ENCODE data around the gene TIAM2. TPM values are rescaled to one million over a fixed set of nuclear protein-coding genes. Genes with fewer than 3 reads are reported as not detected.
"Not testable (repeated sequence)": the region's sequence is repeated elsewhere in the genome, so short reads cannot be mapped to it uniquely, and the experiment has no call there.

TIAM2 gene
- total RNA-seq, 1 donor from 2014 or later: 14.6 TPM

DNA sequence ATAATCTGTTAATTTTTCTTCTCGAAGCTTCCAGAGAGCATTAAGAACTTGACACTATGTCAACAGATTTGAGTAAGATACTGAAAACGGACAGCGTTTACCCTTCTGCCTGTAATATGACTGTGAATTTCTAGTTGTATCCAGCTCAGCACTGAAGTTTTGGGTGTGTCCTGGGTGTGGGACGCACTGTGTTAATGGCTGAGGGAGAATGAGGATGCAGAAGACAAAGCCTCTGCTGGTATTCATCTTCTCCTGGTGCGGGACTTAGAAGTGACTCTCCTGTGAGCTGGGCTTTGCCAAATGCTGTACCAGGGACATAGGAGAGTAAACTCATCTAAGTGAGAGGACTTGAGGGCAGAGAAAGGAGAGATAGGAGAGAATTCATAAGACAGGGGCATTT, 178.4 kb downstream of the TIAM2 start:
- DNase-seq (ENCODE audit: low spot score) (no peak), ATAC-seq (no peak)
- intact Hi-C loops (cut with DNase I): loop anchor here (10.0 kb wide), 2 partner anchors 249 to 499 kb away; no protein-coding TSS in a partner anchor

DNA sequence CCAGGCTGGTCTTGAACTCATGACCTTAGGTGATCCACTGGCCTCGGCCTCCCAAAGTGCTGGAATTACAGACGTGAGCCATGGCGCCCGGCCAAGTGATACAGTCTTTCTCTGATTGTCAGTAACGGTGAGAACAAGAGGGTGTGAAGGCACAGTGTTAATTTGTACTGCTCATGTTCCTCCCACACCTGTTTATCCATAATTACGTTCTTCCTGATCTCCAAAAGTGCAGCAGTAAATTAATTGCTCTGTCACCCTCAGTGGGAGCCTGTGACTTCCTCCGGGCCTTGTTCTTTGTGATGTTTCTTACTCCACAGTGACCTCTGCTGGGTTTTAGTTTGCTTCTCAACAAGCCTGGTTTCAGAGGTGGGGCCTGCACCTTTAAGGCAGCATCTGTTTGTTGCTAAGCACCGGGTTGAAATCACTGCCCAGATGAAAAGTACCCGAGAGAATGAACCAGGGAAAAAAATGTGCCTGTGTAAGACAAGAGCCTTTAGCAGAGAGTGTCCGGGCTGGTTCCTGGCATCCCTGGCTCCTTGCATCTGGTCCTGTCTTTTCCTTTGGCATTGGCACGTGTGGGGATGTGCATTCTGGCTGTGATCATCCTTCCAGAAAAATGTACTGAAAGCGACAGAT, 179.6 kb downstream of the TIAM2 start:
- peak; percentile 65 for DNase-seq (ENCODE audit: low spot score)
- intact Hi-C loops (cut with DNase I): loop anchor here (10.0 kb wide), 2 partner anchors 250 to 500 kb away; no protein-coding TSS in a partner anchor

DNA sequence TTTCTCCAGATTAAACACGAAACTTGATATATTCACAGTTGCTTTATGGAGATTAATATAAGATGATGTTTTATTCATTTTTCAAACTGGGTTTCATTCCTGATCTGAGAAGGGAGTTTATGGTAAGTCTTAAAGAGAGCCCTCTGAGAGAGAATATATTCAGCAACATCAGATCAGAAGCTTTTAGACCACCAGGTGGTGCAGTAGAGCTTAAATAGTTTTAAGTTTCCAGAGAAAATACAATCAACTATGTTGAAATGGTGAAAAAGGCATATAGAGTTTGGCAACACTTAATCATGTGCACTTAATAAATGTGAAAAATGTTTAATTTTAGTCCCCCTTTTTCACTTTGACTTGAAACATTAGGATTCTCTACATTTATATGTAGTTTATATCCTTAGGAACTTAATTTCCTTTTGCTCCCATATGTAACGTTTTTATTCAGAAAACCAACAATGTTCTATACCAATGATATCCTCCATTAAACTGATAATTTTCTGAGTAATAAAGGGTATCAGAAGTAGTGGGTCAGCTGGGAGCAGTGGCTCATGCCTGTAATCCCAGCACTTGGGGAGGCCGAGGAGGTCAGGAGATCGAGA, 182.3 kb downstream of the TIAM2 start:
- intact Hi-C loops (cut with DNase I): loop anchor here (10.0 kb wide), 2 partner anchors 253 to 503 kb away; no protein-coding TSS in a partner anchor
- DNase-seq (ENCODE audit: low spot score): no peak
- peak; percentile 59 for ATAC-seq

More for the DNA sequence above, 179.6 kb downstream of the TIAM2 start:
- peak; percentile 86 for ATAC-seq

DNA sequence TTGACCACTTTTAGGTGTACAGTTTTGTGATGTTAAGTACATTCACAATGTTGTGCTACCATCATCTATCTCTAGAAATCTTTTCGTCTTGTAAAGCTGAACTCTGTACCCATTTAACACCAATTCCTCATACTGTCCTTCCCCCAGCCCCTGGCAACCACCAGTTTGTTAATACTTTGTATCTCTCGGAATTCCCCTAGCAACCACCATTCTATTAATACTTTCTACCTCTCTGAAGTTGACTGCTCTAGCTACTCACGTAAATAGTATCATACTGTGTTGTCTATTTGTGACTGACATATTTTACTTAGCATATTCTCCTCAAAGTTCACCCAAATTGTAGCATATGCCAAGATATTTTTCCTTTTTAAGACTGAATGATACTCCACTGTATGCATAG, 186.4 kb downstream of the TIAM2 start:
- DNase-seq (ENCODE audit: low spot score) (no peak), ATAC-seq (no peak)
- intact Hi-C loops (cut with DNase I): loop anchor here (5.0 kb wide), 1 partner anchor 66 kb away; no protein-coding TSS in a partner anchor

DNA sequence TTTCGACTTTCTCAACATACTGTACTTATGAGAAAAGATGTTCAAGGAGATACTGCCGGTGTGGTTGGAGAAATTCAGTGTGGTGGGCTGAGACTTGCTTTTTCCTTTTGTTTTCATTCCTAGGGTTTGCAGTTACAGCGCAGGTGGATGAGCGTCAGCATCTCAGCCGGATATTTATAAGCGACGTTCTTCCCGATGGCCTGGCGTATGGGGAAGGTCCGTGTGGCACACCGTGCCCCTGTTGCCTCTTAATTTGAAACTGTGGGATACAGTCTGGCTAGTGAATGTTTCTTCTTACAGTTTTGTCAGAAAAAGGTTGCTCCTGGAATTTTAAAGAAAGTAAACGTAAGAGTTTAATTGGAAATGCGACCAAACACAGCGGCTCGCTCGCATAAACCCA, 187.0 kb downstream of the TIAM2 start:
- no peak for ATAC-seq
- intact Hi-C loops (cut with DNase I): loop anchor here (5.0 kb wide), 1 partner anchor 65 kb away; no protein-coding TSS in a partner anchor

DNA sequence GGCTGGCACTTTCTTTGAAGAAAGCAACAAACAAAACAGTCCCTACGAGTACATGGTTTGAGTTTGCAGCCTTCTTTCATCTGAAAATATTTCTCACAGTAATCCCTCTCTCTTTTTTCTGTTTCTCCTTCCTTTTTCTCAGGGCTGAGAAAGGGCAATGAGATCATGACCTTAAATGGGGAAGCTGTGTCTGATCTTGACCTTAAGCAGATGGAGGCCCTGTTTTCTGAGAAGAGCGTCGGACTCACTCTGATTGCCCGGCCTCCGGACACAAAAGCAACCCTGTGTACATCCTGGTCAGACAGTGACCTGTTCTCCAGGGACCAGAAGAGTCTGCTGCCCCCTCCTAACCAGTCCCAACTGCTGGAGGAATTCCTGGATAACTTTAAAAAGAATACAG, 188.0 kb downstream of the TIAM2 start:
- ATAC-seq (peak; percentile 74), DNase-seq (ENCODE audit: low spot score) (no peak)
- intact Hi-C loops (cut with DNase I): loop anchor here (5.0 kb wide), 1 partner anchor 64 kb away; no protein-coding TSS in a partner anchor

More for the DNA sequence above, 187.0 kb downstream of the TIAM2 start:
- DNase-seq (ENCODE audit: low spot score): no peak

DNA sequence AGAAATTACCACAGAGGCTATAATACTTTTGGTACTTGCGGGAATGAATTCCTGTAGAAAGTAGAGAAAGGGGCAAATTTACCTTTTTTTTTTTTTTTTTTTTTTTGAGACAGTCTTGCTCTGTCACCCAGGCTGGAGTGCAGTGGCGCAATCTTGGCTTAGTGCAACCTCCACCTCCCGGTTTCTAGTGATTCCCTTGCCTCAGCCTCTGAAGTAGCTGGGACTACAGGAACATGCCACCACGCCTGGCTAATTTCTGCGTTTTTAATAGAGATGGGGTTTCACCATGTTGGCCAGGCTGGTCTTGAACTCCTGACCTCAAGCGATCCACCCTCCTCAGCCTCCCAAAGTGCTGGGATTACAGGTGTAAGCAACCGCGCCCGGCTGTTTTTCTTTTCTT, 189.9 kb downstream of the TIAM2 start:
- DNase-seq (ENCODE audit: low spot score); ATAC-seq; intact Hi-C loops (cut with DNase I): not testable (repeated sequence)

DNA sequence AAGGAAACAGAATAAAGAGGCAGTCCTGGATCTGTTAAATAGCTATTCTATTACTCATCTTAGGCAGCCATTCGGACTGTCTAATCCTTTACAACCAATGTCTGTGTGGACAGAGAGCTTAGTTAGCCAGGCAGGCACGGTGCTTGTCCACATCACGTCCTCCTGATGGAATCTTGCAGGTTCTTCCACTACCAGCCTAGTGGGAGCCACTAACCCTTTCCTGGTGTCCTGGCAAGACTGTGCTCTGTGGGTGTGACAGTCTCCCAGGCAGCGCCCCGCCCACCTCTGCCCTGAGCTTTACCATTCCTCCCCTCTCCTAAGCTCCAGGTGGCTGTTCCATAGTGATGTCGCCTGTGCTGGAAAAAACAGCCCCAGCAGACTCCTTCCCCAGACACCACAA, 190.4 kb downstream of the TIAM2 start:
- DNase-seq (ENCODE audit: low spot score): no peak
- intact Hi-C loops (cut with DNase I): no loop called here
- no peak for ATAC-seq

DNA sequence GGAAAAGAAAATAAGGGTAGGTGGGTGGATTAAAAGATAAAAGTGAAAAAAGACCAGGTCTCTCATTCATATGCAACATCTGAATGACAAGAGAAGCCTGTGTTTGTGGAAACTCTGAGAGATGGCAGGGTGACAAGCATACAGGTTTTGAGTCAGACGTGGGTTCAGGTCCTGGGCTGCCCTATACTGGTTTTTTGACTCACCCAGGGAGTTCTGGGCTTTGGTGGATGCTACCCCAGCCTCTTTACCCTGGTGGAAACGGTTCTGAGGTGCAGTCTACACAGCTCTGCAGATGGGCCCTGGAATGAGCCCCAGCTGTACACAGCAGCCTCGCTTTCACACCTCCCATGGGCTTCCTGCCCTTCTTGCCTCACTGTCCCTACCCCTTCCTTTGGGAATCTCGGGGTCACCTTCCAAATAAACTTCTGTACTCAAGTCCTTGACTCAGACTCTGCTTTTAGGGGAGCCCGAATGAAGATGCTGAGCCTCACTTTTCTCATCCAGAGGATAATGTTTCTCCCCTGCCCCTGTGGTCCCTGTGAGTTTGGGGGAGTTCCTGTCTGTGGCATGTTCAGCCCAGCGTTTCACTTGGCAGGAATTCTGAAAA, 191.0 kb downstream of the TIAM2 start:
- intact Hi-C loops (cut with DNase I): no loop called here
- DNase-seq (ENCODE audit: low spot score) (no peak), ATAC-seq (peak; percentile 35)

DNA sequence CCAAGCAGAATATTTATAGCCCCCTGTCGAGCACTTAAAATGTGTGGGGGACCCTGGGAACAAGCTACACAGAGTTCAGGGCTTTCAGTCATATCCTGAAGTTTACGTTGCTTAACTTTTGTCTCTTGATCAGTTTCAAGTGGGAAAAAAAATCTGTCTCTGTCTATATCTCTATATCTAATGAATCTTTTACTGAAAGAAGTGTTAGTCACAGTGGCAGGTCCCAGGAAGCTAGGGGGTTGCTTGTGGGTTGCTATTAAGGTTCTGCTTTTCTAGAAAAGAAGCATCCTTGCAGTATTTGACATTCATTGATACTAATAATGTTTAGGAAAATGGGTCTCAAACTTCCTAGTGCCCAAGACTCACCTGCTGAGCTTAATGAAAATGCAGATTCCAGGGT, 192.0 kb downstream of the TIAM2 start:
- intact Hi-C loops (cut with DNase I): no loop called here

DNA sequence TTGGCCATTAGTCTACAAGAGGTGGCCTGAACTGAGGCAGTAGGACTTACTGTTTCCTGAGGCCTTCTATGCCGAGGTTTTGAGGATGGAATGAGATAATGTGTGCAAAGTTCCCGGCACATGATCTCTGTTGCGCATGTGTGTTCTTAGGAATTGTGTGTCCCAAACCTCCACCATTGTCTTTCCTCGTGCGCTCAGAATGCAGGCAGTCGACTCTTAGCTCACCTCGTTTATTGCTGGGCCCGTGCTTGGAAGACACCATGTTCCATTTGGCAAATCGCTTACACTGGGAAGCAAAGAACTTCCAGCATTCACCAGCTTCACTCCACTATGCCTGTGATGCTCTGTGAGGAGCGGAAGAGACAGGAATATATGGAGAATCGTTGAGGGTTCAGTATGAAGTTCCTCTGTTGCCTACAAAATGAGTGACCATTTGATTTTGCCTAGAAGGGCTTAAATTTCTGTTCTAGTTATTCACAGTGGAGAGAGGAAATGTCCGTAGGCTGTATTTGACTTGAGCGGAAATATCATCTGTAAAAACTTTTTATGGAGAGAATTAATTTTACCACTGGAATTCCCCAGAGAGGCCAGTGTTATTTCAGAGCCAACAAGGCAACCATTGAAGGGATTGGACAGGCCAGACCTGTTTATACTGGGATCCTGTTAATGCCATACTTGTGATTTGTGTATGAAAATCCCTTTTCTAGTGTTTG, 193.0 kb downstream of the TIAM2 start:
- ATAC-seq (peak; percentile 68), DNase-seq (ENCODE audit: low spot score) (no peak)
- intact Hi-C loops (cut with DNase I): no loop called here

More for the DNA sequence above, 192.0 kb downstream of the TIAM2 start:
- DNase-seq (ENCODE audit: low spot score) (no peak), ATAC-seq (no peak)

DNA sequence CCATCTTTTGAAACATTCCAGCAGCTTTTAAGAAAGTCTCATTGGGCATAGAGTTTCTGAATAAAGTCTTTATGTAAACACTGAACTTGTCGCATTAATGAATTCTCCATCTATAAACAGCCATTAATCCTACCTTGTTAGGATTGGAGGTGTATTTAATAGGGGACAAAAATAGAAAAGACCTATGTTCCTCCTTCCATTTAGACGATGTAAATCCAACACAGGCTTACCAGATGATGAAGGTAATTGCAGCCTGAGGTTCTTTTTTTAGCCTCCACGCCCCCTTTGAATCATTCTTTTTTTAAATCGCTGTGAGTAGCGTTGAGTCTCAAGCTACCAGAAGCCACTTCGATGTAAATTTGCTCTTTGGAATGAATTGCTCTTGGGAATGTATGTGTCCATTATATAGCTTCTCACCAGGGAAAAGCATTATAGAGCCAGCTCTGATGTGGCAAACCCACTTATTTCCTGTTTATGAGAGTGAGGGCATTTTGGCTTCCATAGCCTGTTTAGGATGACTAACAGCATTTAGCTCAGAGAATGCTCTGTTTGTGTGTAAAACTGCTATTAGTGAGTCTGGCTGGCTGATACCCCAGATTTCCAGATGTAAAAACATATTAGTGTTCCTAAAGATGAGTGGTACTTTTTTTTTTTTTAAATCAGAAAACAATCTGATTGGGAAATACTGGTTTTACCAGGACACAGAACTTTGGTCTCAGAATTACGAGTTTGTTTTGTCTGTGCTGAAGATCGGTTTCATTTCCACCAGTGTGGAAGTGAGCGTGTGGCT, 193.8 kb downstream of the TIAM2 start:
- ATAC-seq: peak; percentile 73
- DNase-seq (ENCODE audit: low spot score): no peak
- intact Hi-C loops (cut with DNase I): no loop called here

DNA sequence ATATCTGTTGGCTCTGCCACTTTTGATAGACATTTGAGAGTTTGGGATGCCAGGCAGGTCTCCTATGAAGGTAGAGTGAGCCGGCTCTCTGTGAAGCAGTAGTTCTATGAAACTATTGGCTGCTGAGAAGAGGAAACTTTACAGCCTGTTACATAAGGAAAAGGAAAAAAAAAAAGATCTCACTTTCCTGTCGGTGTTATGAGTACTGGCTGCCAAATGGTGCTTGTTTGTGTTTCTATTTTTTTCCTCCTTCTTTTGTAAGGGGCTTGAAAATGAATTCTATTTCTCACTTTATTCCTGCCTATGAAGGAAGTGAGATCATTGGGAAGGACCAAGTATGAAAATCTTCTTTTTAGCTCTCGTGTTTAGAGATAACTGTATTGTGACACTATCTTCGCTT, 195.6 kb downstream of the TIAM2 start:
- no peak for DNase-seq (ENCODE audit: low spot score)
- ATAC-seq: no peak
- intact Hi-C loops (cut with DNase I): no loop called here

DNA sequence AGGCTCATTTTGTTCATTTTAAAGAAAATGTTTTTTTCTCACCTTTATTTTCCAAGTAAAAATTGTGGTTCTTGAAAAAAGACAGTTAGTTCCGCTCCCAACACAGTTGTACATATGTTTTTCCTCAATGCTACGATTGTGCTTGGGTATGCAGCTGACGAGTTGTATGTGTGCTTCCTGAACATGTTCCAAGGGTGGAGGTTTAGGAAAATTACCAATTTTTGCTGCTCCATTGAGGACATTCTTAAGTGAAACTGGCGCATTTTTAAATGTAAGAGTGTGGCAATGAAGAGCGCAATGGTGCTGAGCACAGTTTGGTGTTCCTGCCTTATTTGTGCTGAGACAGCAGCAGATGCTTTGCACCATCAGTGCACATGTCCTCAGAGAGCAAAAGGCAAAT, 198.4 kb downstream of the TIAM2 start:
- intact Hi-C loops (cut with DNase I): no loop called here
- ATAC-seq (no peak), DNase-seq (ENCODE audit: low spot score) (no peak)

DNA sequence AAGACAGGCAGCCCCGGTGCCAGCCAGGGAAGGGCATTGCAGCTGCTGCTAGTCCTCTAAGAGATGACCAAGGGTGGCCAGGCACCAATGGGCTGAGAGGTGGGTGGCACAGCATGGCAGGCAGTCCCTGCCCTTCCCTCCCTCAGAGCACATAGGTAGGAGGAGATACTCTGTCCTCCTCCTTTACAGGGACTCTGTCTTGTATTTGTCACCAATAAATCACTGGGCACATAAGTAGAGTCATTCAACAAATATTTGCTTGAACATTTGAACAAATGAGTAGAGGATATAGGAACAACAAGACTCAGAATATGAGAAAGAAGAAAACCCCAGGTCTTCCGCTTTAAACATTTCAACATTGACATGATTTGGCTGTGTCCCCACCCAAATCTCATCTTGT, 199.3 kb downstream of the TIAM2 start:
- ATAC-seq: no peak
- no peak for DNase-seq (ENCODE audit: low spot score)
- intact Hi-C loops (cut with DNase I): no loop called here

DNA sequence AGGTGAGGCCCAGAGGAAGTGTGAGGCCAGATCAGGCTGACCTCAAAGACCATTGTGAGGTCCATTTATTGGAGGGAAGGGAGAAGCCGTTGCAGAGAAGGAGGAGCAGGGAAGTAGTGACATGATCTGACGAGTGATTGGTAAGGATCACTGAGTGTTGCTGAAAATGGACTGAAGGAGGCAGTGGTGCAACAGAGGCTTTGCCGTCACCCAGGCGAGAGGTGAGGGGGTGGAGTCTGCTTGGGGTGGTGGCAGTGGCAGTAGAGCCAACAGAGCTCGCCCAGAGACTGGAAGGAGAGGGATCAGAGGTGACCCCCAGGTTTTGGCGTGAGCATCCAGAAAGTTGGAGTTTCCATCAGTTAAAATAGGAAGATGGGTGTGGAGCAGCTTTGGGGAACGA, 200.8 kb downstream of the TIAM2 start:
- intact Hi-C loops (cut with DNase I): no loop called here
- ATAC-seq (no peak), DNase-seq (ENCODE audit: low spot score) (no peak)

DNA sequence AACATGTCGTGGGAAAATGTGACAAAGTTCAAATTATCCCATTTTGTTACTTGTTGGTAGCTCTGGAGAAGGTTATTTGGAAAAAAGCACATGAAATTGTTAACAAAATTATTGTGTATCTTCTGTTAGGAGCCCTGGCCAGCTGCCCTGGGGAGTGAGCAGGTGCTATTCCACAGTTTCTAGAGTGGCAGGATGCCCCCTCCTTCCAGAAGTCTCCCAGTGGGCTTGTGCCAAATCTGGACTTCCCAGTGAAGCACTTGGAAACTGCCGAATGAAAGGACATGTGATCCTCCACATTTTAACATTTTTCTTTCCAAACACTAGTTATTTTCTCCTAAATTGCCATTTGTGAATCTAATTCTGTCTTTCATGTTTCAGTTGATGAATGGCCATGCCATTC, 201.8 kb downstream of the TIAM2 start:
- DNase-seq (ENCODE audit: low spot score): no peak

DNA sequence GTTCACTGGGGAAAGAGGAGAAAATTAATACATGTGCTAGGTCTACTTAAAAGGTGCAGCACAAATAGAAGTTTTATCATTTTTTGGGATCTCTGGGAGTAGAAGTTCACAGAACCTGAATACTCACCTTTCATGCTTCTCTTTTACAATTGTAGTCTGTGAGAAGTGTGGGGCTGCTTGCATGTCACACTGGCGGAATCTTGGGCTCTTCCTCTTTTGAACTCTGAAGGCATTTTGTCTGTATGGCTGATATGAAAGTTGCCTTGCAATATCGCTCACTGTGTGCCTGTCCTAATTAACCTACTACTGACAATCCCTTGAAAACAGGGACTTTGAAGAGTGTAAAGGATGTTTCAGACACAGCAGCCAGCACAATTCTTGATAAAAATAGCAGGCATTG, 202.8 kb downstream of the TIAM2 start:
- intact Hi-C loops (cut with DNase I): no loop called here
- DNase-seq (ENCODE audit: low spot score) (no peak), ATAC-seq (no peak)

More for the DNA sequence above, 201.8 kb downstream of the TIAM2 start:
- intact Hi-C loops (cut with DNase I): no loop called here
- ATAC-seq: no peak

DNA sequence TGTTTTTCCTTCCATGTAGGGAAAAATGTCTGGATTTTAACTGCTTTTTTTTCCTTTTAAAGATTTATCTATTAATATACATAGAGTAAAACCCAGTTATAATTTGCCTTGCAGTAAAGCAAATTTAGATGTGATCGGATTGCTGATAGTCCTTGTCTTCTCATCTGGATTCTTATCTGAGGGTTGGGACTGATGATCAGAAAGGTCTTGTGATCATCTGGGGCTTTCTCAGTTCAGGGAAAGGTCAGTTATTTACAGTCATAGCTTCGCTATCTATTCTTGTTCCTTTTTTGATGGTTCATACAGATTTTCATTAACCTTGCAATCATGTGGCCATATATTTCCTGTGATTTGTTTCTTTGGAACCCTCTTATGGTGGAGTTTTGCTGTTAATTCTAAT, 204.9 kb downstream of the TIAM2 start:
- DNase-seq (ENCODE audit: low spot score) (no peak), ATAC-seq (no peak)
- intact Hi-C loops (cut with DNase I): no loop called here
